RWPE1 (cell line): Measurements from ENCODE around the gene AUTS2.

Experiments used
- CTCF ChIA-PET: fragments of 350-600 bp; sonication (Branson Sonifier 250); formaldehyde crosslinking; extraction: SDS; loops from one replicate; lab custom pipeline; 2021; lab: Yijun Ruan, JAX
- POLR2A ChIA-PET: fragments of 400-600 bp; formaldehyde crosslinking; extraction: SDS; loops from one replicate; lab custom pipeline; 2020; ENCODE audit warnings: antibody characterized with exemption; ENCODE audit not compliant: low non-redundant PET; lab: Yijun Ruan, JAX
- DNase-seq: peaks from one replicate; pipeline ENCODE4 v3.0.0; 2012; ENCODE audit warnings: low spot score
- H3K27ac ChIP-seq: fragments of 450-650 bp; 2 replicates; pipeline ENCODE4 v1.5.1; 2017
- TF ChIP-seq, protein P1 (sequence below): fragments of 450-650 bp; conservative IDR thresholded peaks from 2 replicates; pipeline ENCODE4 v1.5.1; 2017; ENCODE audit warnings: low read depth, mild to moderate bottlenecking

Gene AUTS2

DNA sequence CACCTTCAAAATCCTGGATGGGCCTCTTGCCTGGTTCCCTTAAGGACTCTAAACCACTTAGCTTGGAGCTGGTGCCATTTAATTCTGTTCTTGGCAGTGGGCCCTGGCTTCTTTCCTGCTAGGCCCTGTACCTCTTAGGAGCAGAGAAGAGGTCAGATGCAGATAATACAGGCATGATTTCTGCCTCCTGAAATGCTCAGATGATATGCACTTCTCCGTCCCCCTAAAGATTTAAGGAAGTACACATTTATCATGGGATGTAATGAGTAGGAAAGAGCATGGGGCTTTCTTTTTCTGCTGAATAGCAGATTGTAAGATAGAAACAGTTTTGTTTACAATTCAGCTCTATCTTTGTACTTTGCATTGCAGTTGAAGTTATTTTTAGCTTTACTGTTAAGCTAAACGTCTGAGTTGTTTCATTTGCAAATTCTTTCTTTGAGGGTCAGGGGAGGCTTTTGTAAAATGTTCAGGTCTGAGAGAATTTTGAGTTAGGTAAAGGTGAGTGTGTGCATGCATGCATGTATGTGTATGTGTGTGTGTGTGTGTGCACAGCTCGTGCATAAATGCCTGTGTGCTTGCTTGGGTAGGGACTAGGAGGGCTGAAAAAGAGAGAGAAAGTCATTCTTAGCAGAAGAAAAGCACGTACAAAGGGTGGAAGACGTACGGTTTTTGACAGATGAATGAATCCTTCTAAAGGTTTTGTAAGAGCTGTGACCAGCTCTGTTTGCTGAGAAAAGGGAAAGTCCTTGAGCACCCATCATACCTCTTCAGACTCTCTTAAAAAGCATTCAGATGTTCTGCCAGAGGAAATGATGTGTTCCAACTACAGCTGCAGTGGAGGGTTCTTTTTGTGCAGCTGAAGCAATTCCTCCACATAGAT is 364.2 kb downstream of the AUTS2 start:
- POLR2A ChIA-PET, result no interaction called here
- CTCF ChIA-PET, result interaction anchor here (0.6 kb wide), 1 partner anchor 1136 kb away, joined by 3 read pairs; no protein-coding TSS in a partner anchor
- H3K27ac ChIP-seq, result no peak overlapping the region
- TF ChIP-seq, protein P1, sequence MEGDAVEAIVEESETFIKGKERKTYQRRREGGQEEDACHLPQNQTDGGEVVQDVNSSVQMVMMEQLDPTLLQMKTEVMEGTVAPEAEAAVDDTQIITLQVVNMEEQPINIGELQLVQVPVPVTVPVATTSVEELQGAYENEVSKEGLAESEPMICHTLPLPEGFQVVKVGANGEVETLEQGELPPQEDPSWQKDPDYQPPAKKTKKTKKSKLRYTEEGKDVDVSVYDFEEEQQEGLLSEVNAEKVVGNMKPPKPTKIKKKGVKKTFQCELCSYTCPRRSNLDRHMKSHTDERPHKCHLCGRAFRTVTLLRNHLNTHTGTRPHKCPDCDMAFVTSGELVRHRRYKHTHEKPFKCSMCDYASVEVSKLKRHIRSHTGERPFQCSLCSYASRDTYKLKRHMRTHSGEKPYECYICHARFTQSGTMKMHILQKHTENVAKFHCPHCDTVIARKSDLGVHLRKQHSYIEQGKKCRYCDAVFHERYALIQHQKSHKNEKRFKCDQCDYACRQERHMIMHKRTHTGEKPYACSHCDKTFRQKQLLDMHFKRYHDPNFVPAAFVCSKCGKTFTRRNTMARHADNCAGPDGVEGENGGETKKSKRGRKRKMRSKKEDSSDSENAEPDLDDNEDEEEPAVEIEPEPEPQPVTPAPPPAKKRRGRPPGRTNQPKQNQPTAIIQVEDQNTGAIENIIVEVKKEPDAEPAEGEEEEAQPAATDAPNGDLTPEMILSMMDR, result no peak
- no peak for DNase-seq

DNA sequence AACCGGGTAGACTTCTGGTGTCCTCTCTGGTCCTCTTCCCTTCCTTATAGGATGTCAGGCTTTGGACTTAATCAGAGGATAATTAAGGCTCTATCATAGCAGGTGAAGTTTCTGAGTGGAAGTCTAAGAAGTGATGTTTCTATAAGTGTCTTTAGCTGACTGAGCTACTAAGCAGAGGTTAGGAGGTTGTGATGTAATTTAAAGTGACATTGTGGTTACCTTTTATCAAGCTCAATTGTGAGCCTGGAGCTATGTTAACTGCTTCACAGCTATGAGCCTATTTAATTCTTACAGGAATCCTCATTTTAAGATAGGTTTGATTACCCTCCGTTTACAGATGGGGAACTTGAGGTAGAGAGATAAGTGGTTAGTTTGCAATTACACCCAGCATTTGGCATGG is 365.1 kb downstream of the AUTS2 start:
- ChIA-PET CTCF (no interaction called here), POLR2A (no interaction called here)
- no peak for DNase-seq
- TF ChIP-seq, protein P1, result no peak
- H3K27ac ChIP-seq, result no peak overlapping the region

DNA sequence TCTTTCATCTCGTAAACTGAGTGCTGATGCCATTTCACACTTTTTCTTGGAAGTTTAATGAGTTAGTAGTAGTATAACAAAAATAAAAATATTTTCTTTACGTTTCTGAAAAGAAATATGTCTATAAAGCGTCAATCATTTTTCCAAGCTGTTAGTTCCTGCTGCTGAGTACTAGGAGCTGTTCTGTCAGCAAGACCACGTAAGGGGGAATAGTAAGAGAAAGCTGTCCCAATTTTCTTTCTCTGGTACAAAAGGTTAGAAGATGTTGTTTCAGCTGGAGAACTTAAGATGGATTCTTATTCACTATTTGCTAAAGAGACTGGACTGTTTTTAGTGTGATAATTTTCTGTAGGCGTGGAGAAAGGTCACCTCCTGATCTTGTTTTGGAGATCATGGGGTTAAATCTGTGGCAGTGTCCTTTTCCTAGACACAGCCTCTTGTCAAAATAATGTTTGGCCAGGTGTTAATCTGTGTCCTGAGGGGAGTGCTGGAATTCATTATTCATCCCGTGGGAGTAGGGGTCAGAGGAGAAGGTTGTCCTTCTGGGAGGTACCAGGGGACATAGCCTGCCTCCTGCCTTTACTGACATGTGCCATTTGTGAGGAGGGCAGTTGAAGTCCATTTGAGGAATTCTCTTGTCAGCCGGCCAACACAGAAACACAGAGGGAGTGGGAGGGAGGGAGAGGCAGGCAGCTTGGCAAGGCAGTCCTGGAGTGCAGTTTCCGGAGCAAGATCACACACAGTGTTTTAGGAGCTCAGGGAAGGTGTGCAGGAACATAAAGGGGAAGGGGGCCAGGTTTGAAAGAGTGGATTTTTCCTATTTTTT is 368.7 kb downstream of the AUTS2 start:
- POLR2A ChIA-PET, result no interaction called here
- CTCF ChIA-PET, result no interaction called here
- no peak for DNase-seq
- H3K27ac ChIP-seq, result no peak overlapping the region
- TF ChIP-seq, protein P1, result no peak

DNA sequence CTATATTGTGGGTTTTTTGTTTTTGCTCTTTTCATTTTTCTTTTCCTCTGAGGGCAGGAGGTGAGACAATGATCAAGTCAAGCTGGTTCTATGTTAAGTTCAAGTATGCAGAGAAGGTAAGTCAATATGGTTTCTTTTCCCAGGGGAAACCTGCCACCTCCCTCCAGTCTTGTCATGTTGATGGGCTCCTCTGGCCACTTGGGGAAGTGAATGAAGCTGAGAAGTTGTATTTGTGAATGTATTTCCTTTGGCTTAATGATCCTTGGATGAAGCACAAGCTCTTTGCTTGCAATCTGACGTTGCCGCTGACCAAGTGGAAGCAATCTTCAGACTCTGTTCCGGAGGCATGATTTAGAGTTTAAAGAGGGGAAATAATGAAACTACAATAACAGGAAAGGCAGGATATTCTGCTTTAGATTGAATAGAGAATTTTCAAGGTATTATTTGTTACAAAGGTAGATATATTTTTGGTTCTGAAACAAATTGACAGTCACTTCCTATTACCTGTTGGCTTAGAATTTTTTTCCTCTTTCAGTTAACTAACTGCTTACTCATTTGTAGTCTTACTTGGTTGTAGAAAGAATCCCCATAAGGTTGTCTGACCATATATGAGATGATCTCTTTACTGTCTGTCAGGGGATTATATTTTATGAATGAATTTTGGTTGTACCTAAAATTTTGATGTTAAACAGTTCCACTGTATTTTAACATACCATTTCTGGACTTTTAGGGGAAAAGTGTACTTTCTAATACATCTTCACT is 369.6 kb downstream of the AUTS2 start:
- CTCF ChIA-PET, result no interaction called here
- TF ChIP-seq, protein P1, result no peak
- no peak overlapping the region for H3K27ac ChIP-seq
- POLR2A ChIA-PET, result no interaction called here
- DNase-seq, result no peak

DNA sequence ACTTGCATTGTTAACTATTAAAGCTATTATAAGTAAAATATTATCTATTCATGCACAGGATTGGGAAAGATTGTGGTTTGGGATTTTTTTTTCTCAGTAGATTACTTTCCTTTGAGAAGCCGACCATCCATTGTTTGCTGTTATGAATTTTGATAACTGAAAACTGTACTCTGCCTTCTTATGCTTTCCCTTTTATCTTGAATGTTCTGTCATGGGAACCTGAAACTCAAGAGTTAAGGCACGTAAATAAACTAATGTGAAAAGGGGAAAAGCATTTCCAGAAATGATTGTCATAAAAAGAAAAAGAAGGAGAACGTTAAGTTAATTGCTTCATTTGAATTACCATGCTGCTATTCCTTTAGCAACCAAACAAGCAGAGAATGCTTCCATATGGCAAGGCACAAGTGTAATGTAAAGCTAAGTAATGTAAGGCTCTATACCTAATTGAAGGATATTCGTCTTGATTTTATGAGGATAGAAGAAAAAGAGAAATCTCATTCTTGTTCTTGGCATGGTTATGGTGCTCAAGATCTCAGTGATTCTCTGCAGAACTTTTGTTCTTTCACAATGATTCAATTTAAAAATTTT is 370.8 kb downstream of the AUTS2 start:
- TF ChIP-seq, protein P1, result no peak
- POLR2A ChIA-PET, result no interaction called here
- no peak for DNase-seq
- CTCF ChIA-PET, result no interaction called here
- no peak overlapping the region for H3K27ac ChIP-seq

DNA sequence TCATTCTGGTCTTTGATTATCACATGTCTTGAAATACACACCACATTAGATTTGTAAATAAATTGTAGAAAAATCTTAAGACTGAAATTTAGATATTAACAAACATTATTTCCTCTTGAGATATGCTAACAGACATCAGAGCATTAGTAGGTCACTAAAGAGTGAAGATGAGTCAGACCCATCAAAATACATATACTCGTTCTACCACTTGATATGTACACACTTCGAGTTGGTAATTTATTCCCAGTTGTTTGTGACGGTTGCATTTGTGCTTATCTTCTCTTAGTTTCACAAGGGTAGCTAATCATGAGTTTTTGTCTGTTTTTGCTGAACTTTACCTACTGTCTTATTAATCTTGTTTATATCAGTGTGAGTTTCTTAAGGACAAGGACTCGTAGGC is 383.4 kb downstream of the AUTS2 start:
- CTCF ChIA-PET, result no interaction called here
- DNase-seq, result no peak
- H3K27ac ChIP-seq, result no peak overlapping the region
- POLR2A ChIA-PET, result no interaction called here
- TF ChIP-seq, protein P1, result no peak
